ENCODE measurements around the gene LRSAM1.

The LRSAM1 gene

DNA sequence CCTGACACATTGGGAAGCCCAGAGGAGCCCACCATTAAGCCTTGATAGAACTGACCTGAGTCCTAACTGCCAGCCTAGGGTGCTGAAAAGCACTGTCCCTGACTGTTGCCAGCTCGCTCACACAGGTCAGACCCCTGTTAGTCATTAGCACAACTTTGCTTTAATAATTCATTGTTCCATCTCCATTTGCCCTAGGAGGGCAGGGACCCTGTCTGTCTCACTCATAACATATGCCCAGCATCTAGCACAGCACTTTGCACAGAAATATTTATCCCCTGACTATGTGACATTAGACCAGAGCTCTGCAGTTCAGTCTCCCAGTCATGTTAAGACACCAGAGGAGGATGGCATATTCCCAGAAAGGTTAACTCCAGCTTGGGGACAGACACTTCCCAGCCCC, 99.0 kb downstream of the LRSAM1 start:
- no peak overlapping the region for H3K27ac Mint-ChIP-seq
- H3K27me3 Mint-ChIP-seq: no peaks in the 10 kb centered on the region
- peaks cover 6% of the 10 kb centered on the region for H3K4me1 Mint-ChIP-seq
- H3K36me3 Mint-ChIP-seq: no peaks in the 10 kb centered on the region
- no peaks in the 10 kb centered on the region for H3K9me3 Mint-ChIP-seq
- H3K4me3 Mint-ChIP-seq: no peak overlapping the region

DNA sequence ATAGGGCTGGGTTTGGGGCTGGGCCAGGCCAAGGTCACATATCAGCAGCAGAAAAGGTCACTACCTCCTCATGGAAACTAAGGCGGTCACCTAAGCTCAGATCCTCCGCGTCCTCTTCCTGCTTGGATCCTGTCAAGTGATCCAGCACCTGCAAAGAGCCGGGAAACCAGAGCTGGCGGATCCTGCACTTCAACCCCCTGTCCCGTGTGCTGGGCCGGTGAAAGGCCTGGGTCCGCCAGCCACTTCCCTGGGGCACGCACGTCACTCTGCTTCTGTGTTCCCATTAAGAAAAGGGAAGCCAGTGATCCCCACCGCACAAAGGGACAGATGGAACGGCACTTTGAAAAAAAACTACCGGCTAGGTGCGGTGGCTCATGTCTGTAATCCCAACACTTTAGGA, 99.4 kb downstream of the LRSAM1 start:
- no peaks in the 10 kb centered on the region for H3K36me3 Mint-ChIP-seq
- no peaks in the 10 kb centered on the region for H3K9me3 Mint-ChIP-seq
- no peaks in the 10 kb centered on the region for H3K27me3 Mint-ChIP-seq
- peaks cover 10% of the 10 kb centered on the region for H3K4me1 Mint-ChIP-seq
- no peak overlapping the region for H3K27ac Mint-ChIP-seq
- H3K4me3 Mint-ChIP-seq: no peak overlapping the region

Measured in activated naive CD4-positive, alpha-beta T cell treated with anti-CD3 and anti-CD28 coated beads, Interleukin-2, amount 50 U/mL, for 24 hours (primary cell).